ENCODE results near the gene BTK.

Gene BTK

GRCh38 chrX:101393530-101394305, 7.7 kb upstream of the BTK start:
- DNase-seq, result no peak

GRCh38 chrX:101391831-101392230, 5.8 kb upstream of the BTK start:
- no peak for DNase-seq

GRCh38 chrX:101390664-101391525, 4.9 kb upstream of the BTK start, which contains the start of gene RPL36A:
TSS of gene RPL36A (plus strand) at chrX:101391011. CDS start at chrX:101391044, 33 bp downstream.
- peak; percentile 92 to 94 (median 92) for DNase-seq

GRCh38 chrX:101388604-101389003, 2.6 kb upstream of the BTK start:
- DNase-seq, result no peak

- DNase-seq, result peak in 1 of 3 donors; percentile 26
These were observed 523 bp upstream of the BTK start for GRCh38 chrX:101386542-101386885.

GRCh38 chrX:101385026-101385684, 836 bp downstream of the BTK start:
- DNase-seq, result peak in 1 of 3 donors; percentile 27

- DNase-seq, result peak; percentile 12 to 40 (median 17)
These were observed 2.2 kb downstream of the BTK start for GRCh38 chrX:101383679-101384205.

GRCh38 chrX:101377547-101377946, 8.4 kb downstream of the BTK start:
- peak in 1 of 3 donors; percentile 7 for DNase-seq

- DNase-seq, result no peak
These were observed 15.0 kb downstream of the BTK start for GRCh38 chrX:101370888-101371504.

- no peak for DNase-seq
These were observed 16.3 kb downstream of the BTK start for GRCh38 chrX:101369687-101370086.

GRCh38 chrX:101368800-101369199, 17.2 kb downstream of the BTK start:
- no peak for DNase-seq

- DNase-seq, result no peak
These were observed 20.6 kb downstream of the BTK start for GRCh38 chrX:101365301-101365795.

- DNase-seq, result no peak
These were observed 23.2 kb downstream of the BTK start for GRCh38 chrX:101362757-101363156.

- DNase-seq, result no peak
These were observed 23.9 kb downstream of the BTK start for GRCh38 chrX:101362116-101362515.

GRCh38 chrX:101360390-101360789, 25.6 kb downstream of the BTK start:
- no peak for DNase-seq

GRCh38 chrX:101359966-101360365, 26.0 kb downstream of the BTK start:
- no peak for DNase-seq

GRCh38 chrX:101357166-101357795, 28.7 kb downstream of the BTK start:
- DNase-seq, result no peak

- DNase-seq, result no peak
These were observed 36.8 kb downstream of the BTK start for GRCh38 chrX:101349193-101349562.

GRCh38 chrX:101348452-101349192, 37.4 kb downstream of the BTK start, which contains the start of gene TIMM8A:
TSS of gene TIMM8A (minus strand) at chrX:101348742. CDS start at chrX:101348664, 78 bp downstream.
- DNase-seq, result peak; percentile 75 to 87 (median 80)

- peak in 2 of 3 donors; percentile 0 to 7 for DNase-seq
These were observed 38.0 kb downstream of the BTK start for GRCh38 chrX:101347859-101348451.

Measured in suppressor macrophage treated with lipopolysaccharide for 1 hour (primary cell).